Prostate gland (tissue), 2 donors: ENCODE measurements around the gene MAB21L3. TPM values are rescaled to one million over a fixed set of nuclear protein-coding genes. Genes with fewer than 3 reads are reported as not detected.

Experiments
- DNase-seq: peaks from one replicate; pipeline ENCODE4 v3.0.0-alpha.2; 2019; ENCODE audit warnings: low spot score
- H3K27ac ChIP-seq, 2 donors: fragments of 200-600 bp; sonication (generic); 2 replicates each; pipeline ENCODE4 v1.5.1; 2017 to 2019
- H3K27me3 ChIP-seq: fragments of 200-600 bp; sonication (generic); replicated peaks from 2 replicates; pipeline ENCODE4 v1.5.1; 2019; ENCODE audit not compliant: insufficient read depth
- H3K36me3 ChIP-seq, 2 donors: fragments of 200-600 bp; sonication (generic); 1 replicate in 1 of 2; 2 replicates in 1 of 2; pipeline versions ENCODE4 v1.5.1 to v1.8.1; 2017 to 2019
- H3K4me1 ChIP-seq: fragments of 200-600 bp; sonication (generic); replicated peaks from 2 replicates; pipeline ENCODE4 v1.5.1; 2019
- H3K4me3 ChIP-seq, 2 donors: fragments of 200-600 bp; sonication (generic); 2 replicates each; pipeline ENCODE4 v1.5.1; 2017 to 2019
- H3K9me3 ChIP-seq: fragments of 200-600 bp; sonication (generic); 2 replicates; pipeline ENCODE4 v1.5.1; 2017
- CTCF ChIP-seq, 4 experiments: fragments of 200-600 bp in 2 of 4; fragments of 450-650 bp in 2 of 4; sonication (generic) in 2 of 4; IDR thresholded peaks; 1 replicate in 3 of 4; 2 replicates in 1 of 4; pipeline ENCODE4 v1.5.1; 2016 to 2019; ENCODE audit warnings: antibody characterized with exemption in 4 of 4, mild to moderate bottlenecking in 2 of 4, moderate library complexity in 2 of 4
- POLR2A ChIP-seq: fragments of 450-650 bp; IDR thresholded peaks from one replicate; pipeline ENCODE4 v1.6.1; 2016; ENCODE audit warnings: antibody characterized with exemption, mild to moderate bottlenecking
- POLR2AphosphoS5 ChIP-seq: sonication (generic); formaldehyde crosslinking; IDR thresholded peaks from one replicate; pipeline ENCODE4 v1.6.1; 2017; ENCODE audit warnings: antibody characterized with exemption
- WGBS: methylation state at CpG from one replicate; pipeline ENCODE4 v1.1.5; 2018; 5-methylcytosine and 5-hydroxymethylcytosine counted together
- intact Hi-C: fragments of 100-400 bp; cut with DNase I; formaldehyde crosslinking; loops from one replicate; pipeline ENCODE4 v1.14.2; 2022
- total RNA-seq, 2 donors: library from RNA; depleted of rRNA; stranded (reverse); fragments of >200 nt; gene quantifications; one replicate each; pipeline ENCODE4 v1.1.0, GENCODE V29; 2016

MAB21L3 gene
- total RNA-seq, 2 donors from 2014 or later: 4.4 to 4.7 TPM

- 88% methylated on average over 3 of the region's 3 CpGs for WGBS
- intact Hi-C loops: no loop called here
- TF ChIP-seq CTCF (IDR thresholded peaks at IDR 0.05) (no peak), POLR2A (no peak), POLR2AphosphoS5 (no peak)
- DNase-seq: no peak
- no peaks in the 10 kb centered on the region for H3K27me3 ChIP-seq
- no peak overlapping the region for H3K4me3 ChIP-seq
- no peak overlapping the region for H3K27ac ChIP-seq
- no peaks in the 10 kb centered on the region for H3K36me3 ChIP-seq
- no peaks in the 10 kb centered on the region for H3K4me1 ChIP-seq
- H3K9me3 ChIP-seq: no peaks in the 10 kb centered on the region
Measured at GRCh38 chr1:116148967-116149366, 37.8 kb downstream of the MAB21L3 start.

DNA sequence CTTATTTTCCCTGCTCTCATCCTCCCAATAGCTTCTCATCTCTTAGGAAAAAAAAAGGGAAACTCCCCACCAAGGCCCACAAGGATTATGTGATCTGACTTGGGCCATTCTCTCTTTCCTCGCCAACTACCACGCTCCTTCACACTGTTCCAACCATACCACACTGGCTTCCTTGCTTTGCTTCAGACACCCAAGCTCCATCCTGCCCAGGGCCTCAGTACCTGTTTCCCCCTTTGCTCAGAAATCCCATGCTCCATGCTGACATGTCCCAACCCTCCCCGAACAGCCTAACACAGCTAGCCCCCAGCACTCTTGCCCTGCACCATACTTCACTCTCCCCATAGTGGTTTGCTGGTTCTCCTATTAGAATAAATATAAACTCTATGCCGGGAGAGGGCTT lies 39.2 kb downstream of the MAB21L3 start:
- intact Hi-C loops: no loop called here

DNA sequence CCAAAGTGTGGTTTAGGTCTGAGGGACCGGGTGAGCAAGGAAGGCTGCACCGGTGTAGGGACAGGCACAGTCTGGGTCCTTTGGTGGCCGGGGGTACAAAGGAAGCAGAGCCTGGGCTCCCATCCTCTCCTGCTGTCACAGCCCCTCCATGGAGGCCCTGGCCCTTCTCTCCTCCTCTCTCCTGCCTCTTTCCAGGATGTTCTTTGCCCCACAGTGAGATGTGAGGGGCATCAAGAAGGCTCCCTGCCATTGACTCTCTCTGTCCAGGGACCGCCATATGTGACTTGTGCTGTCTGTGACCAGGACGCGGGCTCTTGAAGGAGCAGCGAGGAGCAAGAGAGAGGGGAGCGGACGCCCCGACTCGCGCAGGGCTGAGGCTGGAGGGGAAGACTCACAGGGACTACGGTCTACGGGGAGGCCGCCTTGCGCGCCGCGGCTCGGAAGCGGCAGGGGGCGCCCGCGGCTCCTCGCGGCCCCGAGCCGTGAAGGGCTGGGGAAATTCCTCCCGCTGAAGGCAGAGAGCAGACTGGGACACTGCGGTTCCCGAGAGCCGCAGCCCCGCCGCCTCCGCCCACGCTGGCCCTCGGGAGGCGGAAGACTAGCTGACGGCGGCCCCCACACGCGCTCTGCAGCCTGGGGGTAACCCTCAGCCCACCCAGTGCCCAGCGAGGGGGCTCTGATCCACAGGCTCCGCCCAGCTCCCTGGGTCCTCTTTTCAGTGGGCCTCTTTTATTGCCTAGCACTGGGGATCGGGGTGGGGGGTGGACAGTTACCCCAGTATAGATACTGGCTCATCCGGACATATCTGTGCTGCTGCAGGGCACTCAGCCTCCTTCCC lies 40.8 kb downstream of the MAB21L3 start:
- H3K4me3 ChIP-seq: peak overlapping the region; percentile 29 to 37
- no peaks in the 10 kb centered on the region for H3K4me1 ChIP-seq
- DNase-seq: peak; percentile 71
- H3K27ac ChIP-seq: peak overlapping the region; percentile 55 to 60
- no peaks in the 10 kb centered on the region for H3K36me3 ChIP-seq
- H3K9me3 ChIP-seq: no peaks in the 10 kb centered on the region
- 11% methylated on average over 41 of the region's 46 CpGs for WGBS
- intact Hi-C loops: loop anchor here (1.0 to 2.0 kb wide), 2 partner anchors 17 to 333 kb away; no protein-coding TSS in a partner anchor
- no peaks in the 10 kb centered on the region for H3K27me3 ChIP-seq
- peak; percentile 7 for TF ChIP-seq POLR2A
- TF ChIP-seq CTCF (IDR thresholded peaks at IDR 0.05): peak; percentile 90 to 97 (median 94)
- no peak for TF ChIP-seq POLR2AphosphoS5

More for the DNA sequence above, 39.2 kb downstream of the MAB21L3 start:
- no peak for DNase-seq
- Histone ChIP-seq H3K9me3 (no peaks in the 10 kb centered on the region), H3K27me3 (no peaks in the 10 kb centered on the region), H3K4me1 (no peaks in the 10 kb centered on the region), H3K4me3 (no peak overlapping the region), H3K27ac (no peak overlapping the region), H3K36me3 (no peaks in the 10 kb centered on the region)
- WGBS: 100% methylated on average over 4 of the region's 4 CpGs
- TF ChIP-seq POLR2AphosphoS5 (no peak), CTCF (IDR thresholded peaks at IDR 0.05) (no peak), POLR2A (no peak)

GRCh38 chr1:116152577-116152943 lies 41.4 kb downstream of the MAB21L3 start:
- Histone ChIP-seq H3K27me3 (no peaks in the 10 kb centered on the region), H3K36me3 (no peaks in the 10 kb centered on the region), H3K27ac (no peak overlapping the region), H3K9me3 (no peaks in the 10 kb centered on the region), H3K4me3 (peak overlapping the region; percentile 29 to 37), H3K4me1 (no peaks in the 10 kb centered on the region)
- WGBS: 65% methylated on average over 4 of the region's 4 CpGs
- intact Hi-C loops: loop anchor here (1.0 to 2.0 kb wide), 2 partner anchors 16 to 333 kb away; no protein-coding TSS in a partner anchor
- DNase-seq: no peak
- TF ChIP-seq POLR2A (no peak), CTCF (IDR thresholded peaks at IDR 0.05) (no peak), POLR2AphosphoS5 (no peak)
